NCI-H1694 (cell line): Measurements from ENCODE around the gene ATAD1.
"Not testable (repeated sequence)": the region's sequence is repeated elsewhere in the genome, so short reads cannot be mapped to it uniquely, and the experiment has no call there.

Source experiments
- DNase-seq: peaks from one replicate; lab custom pipeline; 2025; lab: John Stamatoyannopoulos, UW

Gene ATAD1

GRCh38 chr10:87753995-87754866 lies 63.8 kb downstream of the ATAD1 start:
- no peak for DNase-seq

- DNase-seq: no peak
Observed at GRCh38 chr10:87752566-87752965, 65.5 kb downstream of the ATAD1 start.

GRCh38 chr10:87751274-87751673 lies 66.8 kb downstream of the ATAD1 start:
- no peak for DNase-seq

- DNase-seq: no peak
Observed at GRCh38 chr10:87750817-87751216, 67.2 kb downstream of the ATAD1 start.

GRCh38 chr10:87750001-87750671 lies 67.9 kb downstream of the ATAD1 start:
- DNase-seq: no peak

- DNase-seq: not testable (repeated sequence)
Observed at GRCh38 chr10:87748244-87748643, 69.8 kb downstream of the ATAD1 start.

GRCh38 chr10:87746911-87747310 lies 71.1 kb downstream of the ATAD1 start:
- DNase-seq: no peak

GRCh38 chr10:87744606-87745005 lies 73.4 kb downstream of the ATAD1 start:
- no peak for DNase-seq

- not testable (repeated sequence) for DNase-seq
Observed at GRCh38 chr10:87742992-87743610, 74.9 kb downstream of the ATAD1 start.

- DNase-seq: no peak
Observed at GRCh38 chr10:87740254-87740655, 77.8 kb downstream of the ATAD1 start.

GRCh38 chr10:87739703-87740102 lies 78.3 kb downstream of the ATAD1 start:
- DNase-seq: no peak

- DNase-seq: not testable (repeated sequence)
Observed at GRCh38 chr10:87738253-87738652, 79.8 kb downstream of the ATAD1 start.

GRCh38 chr10:87734987-87735827 lies 82.8 kb downstream of the ATAD1 start:
- DNase-seq: no peak

GRCh38 chr10:87733081-87733480 lies 84.9 kb downstream of the ATAD1 start:
- no peak for DNase-seq

GRCh38 chr10:87729940-87730339 lies 88.1 kb downstream of the ATAD1 start:
- no peak for DNase-seq

- no peak for DNase-seq
Observed at GRCh38 chr10:87724789-87725188, 93.2 kb downstream of the ATAD1 start.

- DNase-seq: no peak
Observed at GRCh38 chr10:87723500-87723899, 94.5 kb downstream of the ATAD1 start.

- DNase-seq: no peak
Observed at GRCh38 chr10:87722716-87723115, 95.3 kb downstream of the ATAD1 start.

GRCh38 chr10:87721781-87722180 lies 96.2 kb downstream of the ATAD1 start:
- no peak for DNase-seq

GRCh38 chr10:87720665-87721064 lies 97.4 kb downstream of the ATAD1 start:
- DNase-seq: no peak

GRCh38 chr10:87716348-87716670 lies 101.7 kb downstream of the ATAD1 start:
- DNase-seq: no peak
